Anterior cingulate cortex (tissue), 58 donors: ENCODE data around the gene USPL1.

Experiments used
- DNase-seq, 58 donors: peaks; one replicate each; lab custom pipeline; 2025; lab: John Stamatoyannopoulos, UW

The USPL1 gene

DNA sequence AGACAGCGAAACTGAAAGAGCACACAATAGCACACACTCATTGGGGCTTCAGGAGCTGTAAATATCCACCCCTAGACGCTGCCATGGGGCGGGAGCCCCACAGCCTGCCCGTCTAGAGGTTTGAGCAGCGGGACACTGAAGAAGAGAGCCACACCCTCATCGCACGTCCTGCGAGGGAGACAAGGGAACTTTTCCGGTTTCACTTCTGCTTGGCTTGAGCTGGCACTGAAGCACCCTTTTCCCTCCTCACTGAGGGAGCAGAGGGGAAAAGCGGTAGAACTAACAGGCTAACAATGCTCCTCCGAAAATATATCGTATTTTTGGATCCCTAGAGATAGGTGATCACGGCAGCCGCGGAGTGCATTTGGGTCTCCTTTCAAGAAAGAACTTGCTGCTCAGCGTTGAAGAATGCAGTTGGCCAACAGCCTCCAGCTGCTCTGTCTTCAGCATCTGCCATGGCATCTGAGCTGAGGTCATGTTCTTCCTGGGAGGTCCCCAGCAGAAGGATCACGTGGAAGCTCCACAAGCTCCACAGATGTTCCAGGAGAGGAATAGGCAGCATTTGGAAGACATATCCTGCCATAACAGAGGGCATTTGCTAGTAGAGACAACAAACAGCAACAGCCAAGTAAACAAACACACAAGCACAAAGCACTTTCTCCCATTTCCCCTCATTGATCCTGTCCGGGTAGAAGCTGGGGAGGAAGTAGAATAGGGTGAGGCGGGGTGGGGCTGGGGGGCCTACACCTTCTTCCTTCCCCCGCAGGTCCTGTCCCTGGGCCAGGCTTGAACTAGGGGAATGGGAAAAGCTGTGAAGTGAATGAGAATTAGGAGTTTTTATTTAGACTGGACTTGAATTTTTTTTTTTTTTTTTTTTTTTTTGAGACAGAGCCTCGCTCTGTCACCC is 72.8 kb downstream of the USPL1 start:
- peak in 9 of 58 donors; percentile 12 to 47 (median 22) for DNase-seq

DNA sequence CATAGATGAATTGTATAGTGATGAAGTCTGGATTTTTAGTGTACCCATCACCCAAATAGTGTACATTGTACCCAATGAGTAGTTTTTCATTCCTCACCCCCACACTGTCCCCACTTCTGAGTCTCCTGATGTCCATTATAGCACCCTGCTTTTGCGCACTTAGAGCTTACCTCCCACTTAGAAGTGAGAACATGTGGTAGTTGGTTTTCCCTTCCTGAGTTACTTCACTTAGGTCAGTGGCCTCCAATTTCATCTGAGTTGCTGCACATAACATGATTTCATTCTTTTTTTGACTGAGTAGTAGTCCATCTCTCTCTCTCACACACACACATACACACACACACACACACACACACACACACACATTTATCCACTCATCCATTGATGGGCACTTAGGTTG is 74.4 kb downstream of the USPL1 start:
- DNase-seq = no peak

DNA sequence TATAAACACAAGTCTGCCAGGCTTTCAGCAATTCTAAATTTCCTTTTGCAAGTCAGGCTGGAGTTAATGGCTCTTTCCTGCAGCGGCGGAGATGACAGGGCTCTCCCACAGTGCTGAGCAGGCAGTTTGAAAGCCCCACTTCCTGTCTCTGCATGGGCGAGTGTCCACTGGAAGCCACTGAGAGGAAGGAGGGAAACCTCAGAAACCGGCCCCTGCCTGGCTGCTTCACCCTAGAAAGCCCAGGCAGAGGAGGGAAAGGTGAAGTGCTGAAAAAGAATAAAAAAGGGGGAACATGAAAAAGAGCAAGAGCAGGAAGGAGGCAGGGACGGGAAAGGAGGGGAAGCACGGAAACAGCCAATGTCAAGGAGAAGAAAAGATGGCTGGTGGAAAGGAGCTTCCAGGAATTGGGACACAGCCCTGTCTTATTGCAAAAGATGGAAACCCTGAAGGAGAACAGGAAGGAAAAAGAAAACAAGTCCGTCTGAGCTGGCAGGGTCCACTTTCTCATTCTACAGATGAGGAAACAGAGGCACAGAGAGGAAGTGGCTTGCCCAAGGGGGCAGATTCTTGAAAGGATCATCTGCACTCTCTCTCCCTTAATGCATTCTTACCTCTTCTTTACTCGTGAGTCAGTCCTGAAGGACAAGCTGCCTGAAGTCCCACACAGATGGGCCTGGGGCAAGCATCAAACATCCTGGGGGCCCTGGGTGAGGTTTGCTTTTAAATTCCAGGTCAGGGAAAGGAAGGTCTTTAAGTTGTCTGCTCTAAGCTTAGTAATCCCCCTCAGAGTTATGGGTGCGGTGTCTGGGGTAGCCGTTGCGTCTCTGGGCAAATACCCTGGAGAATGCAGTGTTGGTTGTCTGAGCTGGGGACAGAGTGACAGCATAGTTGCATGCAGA is 78.8 kb downstream of the USPL1 start:
- peak in 25 of 58 donors; percentile 7 to 47 (median 22) for DNase-seq

DNA sequence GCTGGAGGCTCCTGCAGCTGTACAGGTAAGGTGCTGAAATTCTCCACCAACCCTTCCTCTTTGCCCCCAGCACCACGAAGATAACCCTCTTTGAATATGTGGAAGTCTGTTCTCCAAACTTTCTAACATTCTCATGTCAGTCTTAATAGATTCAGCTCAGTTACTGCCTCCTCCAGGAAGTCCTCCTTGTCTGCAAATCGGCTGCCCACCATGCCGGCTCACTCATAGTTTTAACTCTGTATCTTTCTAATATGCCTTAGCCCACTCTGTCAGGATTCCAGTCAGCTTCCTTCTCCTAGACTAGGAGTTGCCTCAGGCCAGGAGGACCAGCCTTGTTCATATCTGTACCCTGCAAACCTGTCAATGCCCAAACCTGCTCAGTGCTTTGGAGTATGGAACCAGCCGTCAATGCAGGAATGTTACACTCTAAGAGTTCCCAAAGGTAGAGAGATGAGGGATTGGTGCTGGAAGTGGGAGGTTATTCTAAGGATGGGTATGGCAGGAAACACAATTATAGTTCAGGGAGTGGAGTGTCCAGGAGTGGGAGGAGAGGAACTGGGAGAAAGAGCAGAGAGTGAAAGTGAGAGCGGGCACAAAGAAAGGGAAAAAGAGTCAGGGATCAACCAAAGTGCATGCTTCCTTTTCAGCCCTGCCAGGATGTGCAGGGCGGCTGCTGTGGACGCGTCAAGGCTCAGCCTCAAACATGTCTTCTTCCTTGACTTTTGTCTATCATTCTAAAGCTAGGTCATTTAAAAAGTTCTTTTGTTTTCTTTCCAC is 79.6 kb downstream of the USPL1 start:
- DNase-seq = no peak

DNA sequence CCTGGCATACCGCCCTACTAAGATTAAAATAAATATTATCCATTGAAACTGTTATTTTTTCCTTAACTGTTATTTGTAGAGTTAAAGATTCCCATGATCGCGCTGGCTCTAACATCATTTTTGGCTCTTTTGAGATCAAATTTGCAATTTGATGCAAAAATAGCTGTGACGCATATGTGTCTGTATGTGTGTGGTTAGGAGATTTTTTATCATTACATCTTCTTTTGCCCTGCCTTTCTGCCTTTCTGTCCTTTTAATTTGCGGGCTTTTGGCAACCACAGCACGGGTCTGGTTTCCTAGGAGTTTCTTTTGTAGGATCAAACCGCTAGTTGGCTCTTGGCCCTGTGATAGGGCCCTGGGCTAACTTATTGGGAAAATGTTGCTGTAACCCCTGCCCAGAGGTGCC is 80.3 kb downstream of the USPL1 start:
- no peak for DNase-seq

DNA sequence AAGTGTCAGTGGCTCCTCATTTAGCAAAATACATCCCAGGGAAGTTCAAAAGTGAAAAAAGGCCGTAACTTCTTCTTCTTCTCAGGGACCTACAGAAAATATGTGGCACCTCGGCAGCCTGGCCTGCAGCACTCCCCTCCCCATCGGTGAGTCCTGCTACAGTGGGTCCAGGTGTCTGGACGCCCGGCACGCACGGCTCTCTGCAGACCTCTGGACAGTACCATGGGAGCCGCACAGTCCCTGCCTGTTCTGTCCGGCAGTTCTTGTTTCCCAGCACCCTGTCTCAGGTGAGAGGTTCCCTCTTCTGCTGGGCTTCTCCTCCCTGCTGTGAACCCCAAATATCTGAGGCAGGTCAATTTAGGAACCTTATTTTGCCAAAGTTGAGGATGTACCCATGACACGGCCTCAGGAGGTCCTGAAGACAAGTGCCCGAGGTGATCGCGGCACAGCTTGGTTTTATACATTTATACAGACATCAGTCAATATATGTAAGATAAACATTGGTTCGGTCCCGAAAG is 80.8 kb downstream of the USPL1 start:
- DNase-seq = no peak

DNA sequence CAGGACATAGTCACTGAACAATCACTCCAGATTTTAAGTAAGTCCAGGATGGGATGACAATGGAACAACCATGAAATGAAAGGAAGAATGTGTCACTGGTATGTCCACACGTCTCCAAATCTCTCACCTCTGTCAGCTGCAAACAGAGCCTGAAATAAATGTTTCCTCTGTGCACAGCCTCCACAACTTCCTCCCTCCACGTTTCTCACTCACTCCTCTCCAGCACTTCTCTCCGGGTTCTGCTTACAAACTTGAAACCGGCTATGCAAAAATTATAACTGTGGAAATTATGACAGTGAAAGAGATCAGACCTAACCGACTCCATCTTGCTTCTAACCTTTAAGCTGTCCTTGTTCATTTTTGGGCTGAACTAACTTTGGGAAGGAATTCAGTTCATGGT is 82.6 kb downstream of the USPL1 start:
- DNase-seq = no peak

DNA sequence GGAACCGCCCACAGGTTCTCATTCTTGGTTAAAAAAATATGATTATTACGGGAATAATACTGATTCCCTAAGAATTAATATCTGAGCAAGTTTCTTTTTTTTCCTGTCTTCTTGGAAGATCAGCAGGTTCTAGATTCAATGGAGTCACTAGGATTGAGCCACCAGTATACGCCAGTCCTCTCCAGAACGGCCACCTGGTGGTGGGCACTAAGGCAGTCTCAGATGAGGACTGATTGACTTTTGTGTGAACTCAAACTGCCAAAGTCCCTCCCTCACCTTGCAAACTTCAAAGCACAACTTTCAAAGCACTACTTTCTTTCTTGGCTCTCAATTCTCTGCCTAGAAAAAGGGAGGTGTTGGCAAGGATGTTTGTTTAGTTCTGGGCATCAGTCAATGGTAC is 84.3 kb downstream of the USPL1 start:
- DNase-seq = no peak

DNA sequence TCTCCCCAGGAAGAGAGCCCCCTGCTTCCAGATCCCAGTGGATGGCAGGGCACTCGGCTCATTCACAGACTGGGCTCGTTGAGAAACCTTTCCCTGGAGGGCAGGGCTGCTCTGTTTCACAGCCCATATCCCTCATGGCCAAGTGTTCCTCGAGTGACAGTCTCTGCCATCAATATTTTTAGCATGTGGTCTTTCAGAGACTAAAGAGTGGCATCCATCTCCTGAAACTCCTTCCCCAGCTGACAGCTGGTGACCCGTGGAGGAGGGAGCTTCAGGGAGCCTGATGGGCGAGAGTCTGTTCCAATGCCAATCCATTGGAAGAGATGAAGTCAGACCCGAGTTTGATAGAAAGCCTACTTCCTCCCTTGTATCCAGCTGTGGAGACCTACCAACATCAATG is 86.9 kb downstream of the USPL1 start:
- DNase-seq = no peak

DNA sequence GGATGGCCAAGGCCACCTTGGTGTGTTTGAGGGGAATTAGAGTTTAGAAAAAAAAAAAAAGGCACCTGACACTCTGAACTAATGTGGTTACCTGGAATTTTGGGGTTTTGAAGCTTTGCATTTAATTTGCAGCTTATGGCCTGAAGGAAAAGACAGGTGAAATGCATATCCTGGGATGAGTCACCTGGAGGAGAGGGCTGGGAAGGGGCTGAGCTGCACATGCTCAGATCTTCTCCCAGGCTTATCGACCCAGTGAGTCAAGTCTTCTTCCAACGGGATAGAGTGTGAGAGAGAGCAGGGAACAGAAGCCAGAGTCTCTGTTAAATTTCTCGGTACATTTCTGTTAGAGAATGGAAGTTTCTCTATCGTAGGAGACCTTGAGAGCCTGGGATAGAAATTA is 88.0 kb downstream of the USPL1 start:
- no peak for DNase-seq

DNA sequence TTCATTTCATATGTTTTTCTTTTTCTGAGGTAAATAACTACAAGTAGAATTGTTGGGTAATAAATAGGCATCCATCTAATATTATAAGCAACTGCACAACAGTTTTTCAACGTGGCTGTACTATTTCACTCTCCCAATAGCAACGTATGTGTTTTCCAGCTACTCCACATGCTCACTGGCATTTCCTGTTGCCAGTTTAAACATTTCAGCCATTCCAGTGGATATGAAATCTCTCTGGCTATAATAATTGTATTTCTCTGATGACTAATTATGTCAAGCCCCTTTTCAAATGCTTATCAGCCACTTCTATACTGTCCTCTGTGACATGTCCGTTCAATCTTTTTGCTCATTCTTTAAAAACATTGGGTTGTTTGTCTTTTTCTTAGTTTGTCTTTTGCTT is 90.8 kb downstream of the USPL1 start:
- no peak for DNase-seq
